HFF-Myc (cell line): ENCODE data around the gene SLC27A1.
A peak's percentile ranks its signal among the peaks of the same experiment; 100 is the strongest.
"Not testable (repeated sequence)": the region's sequence is repeated elsewhere in the genome, so short reads cannot be mapped to it uniquely, and the experiment has no call there.

Experiments
- DNase-seq: peaks from one replicate; pipeline ENCODE4 v3.0.0-alpha.2; 2011; ENCODE audit warnings: low read depth; ENCODE audit errors: extremely low read depth
- H3K4me3 ChIP-seq: replicated peaks from 2 replicates; pipeline ENCODE4 v1.5.1; 2011; ENCODE audit warnings: low read depth, mild to moderate bottlenecking, control low read depth, low read length
- TF ChIP-seq, protein P1 (sequence below): IDR thresholded peaks from 2 replicates; pipeline ENCODE4 v1.5.1; 2012; ENCODE audit warnings: mild to moderate bottlenecking, low read depth, low read length, control low read depth; ENCODE audit errors: missing control alignments

Gene SLC27A1

DNA sequence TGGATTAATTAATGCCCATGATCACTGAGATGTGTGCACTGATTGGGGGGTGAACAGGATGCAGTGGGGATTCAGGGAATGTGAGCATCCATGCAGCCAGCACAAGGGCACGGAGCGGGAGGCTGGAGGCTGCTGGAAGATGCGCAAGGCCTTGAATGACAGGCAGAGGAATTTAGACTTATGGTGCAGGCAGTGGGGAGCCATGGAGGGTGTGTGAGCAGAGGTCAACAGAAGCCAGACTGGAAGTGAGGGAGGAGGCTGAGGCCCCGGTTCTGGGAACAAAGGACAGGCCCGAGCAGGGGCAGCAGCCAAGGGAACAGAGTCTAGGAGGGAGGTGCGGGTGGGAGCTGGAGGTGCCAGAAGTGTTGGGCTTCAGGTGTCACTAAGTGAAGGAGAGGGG lies 77.8 kb downstream of the SLC27A1 start:
- TF ChIP-seq, protein P1, sequence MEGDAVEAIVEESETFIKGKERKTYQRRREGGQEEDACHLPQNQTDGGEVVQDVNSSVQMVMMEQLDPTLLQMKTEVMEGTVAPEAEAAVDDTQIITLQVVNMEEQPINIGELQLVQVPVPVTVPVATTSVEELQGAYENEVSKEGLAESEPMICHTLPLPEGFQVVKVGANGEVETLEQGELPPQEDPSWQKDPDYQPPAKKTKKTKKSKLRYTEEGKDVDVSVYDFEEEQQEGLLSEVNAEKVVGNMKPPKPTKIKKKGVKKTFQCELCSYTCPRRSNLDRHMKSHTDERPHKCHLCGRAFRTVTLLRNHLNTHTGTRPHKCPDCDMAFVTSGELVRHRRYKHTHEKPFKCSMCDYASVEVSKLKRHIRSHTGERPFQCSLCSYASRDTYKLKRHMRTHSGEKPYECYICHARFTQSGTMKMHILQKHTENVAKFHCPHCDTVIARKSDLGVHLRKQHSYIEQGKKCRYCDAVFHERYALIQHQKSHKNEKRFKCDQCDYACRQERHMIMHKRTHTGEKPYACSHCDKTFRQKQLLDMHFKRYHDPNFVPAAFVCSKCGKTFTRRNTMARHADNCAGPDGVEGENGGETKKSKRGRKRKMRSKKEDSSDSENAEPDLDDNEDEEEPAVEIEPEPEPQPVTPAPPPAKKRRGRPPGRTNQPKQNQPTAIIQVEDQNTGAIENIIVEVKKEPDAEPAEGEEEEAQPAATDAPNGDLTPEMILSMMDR = no peak
- no peak for DNase-seq
- no peak overlapping the region for H3K4me3 ChIP-seq

DNA sequence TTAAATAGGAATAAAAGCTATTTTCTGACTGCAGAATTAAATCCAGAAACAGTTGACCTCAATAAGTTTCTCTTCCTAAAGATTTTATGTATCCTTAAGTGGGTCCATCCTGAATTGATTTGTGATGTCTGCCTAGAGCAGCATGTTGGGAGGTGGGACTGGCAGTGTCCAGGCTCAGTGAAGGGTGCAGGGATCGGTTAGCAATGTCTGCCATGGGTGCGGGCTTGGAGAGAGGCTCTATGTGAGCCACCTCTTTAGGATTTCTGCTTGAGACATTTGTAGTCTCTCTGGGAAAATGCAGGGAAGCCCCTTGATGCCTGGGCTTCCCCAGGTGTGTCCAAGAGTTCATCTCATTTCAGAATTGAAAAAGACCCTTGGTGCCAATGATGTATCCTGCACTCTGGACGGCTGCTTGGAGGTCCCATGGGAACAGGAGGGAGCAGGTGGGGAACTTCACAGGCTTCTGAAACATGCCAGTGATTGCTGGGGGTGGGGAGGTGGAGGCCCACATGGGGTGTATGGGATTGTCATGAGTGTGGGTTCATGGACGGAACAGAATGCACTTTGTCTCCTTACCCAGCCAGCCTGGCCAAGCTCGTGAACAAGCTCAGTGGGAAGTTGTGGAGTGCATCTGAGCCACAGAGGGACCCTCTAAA lies 78.9 kb downstream of the SLC27A1 start:
- TF ChIP-seq, protein P1 = no peak
- H3K4me3 ChIP-seq = no peak overlapping the region
- no peak for DNase-seq

DNA sequence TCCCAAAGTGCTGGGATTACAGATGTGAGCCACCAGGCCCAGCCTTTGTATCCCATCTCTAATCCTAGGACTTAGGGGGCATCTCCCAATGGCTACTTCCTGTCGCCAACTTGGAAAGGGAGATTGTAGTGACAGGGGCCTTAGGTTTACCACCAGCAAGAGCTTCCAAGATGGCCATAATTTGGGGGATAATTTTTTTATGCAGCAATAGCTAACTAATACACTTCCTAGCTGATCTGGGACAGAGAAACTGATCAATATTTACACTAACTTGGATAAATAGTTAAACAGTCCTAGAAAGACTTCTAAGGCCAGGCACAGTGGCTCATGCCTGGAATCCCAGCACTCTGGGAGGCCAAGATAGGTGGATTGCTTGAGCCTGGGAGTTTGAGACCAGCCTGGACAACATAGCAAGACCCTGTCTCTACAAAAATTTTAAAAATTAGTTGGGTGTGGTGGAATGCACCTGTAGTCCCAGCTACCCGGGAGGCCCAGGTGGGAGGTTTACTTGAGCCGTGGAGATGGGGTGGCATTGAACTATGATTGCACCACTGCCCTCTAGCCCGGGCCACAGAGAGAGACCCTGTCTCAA lies 79.8 kb downstream of the SLC27A1 start:
- TF ChIP-seq, protein P1 = no peak
- no peak for DNase-seq
- H3K4me3 ChIP-seq = no peak overlapping the region

DNA sequence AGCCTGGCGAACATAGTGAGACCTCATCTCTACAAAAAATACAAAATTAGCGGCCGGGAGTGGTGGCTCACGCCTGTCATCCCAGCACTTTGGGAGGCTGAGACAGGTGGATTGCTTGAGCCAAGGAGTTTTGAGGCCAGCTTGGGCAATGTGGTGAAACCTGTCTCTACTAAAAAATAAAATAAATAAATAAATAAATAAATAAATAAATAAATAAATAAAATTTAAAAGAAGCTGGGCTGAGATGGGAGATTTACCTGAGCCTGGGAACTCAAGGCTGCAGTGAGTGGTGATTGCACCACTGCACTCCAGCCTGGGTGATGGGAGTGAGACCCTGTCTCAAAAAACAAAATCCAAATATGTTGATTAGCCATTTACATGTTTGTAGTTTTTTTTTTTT lies 82.4 kb downstream of the SLC27A1 start:
- H3K4me3 ChIP-seq, DNase-seq: not testable (repeated sequence)

DNA sequence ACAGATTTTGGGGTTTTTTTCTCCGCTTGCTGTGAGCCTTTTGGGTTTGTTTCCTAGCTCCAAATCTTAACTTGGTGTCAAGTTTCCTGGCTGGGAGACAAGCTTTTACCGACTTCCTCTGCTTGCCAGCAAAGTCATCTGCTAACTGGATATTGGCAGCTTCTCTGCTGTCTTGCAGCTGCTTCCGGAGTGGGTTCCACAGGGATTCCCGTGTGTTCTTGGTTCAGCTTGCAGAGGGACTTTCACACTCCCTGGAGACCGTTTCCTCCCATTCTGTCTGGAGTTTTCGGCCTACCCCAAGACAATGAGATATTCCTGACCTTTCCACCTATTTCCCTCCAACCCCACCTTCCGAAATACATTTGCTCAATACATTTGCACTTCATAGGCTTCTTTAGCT lies 82.9 kb downstream of the SLC27A1 start:
- 0 out of 2 replicates have a peak overlapping the region, but pooled peaks have one; percentile 2 for H3K4me3 ChIP-seq
- DNase-seq = peak; percentile 89
- TF ChIP-seq, protein P1 = no peak

DNA sequence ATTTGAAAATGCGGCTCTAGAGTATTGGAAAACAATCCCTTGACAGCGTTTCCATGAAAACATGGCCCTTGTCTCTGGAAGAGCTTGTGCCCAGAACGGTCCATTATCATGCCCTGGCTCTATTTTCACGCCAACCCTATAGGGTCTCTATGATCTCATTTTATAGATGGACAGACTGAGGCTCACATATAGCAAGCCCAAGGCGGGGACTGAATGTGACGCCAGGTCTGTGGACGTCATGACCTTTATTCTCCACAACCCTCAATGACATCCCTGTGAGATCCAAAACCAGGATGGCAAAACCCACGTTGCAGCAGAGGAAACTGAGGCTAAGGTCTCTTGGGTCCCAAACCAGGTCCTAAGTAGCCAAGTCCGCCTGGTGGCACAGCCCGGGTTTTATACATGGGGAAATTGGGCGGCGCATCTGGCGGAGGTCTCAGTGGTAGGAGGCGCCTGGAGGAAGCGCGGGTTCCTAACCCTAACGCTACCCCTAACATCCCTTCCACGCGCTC lies 84.7 kb downstream of the SLC27A1 start:
- TF ChIP-seq, protein P1 = no peak

DNA sequence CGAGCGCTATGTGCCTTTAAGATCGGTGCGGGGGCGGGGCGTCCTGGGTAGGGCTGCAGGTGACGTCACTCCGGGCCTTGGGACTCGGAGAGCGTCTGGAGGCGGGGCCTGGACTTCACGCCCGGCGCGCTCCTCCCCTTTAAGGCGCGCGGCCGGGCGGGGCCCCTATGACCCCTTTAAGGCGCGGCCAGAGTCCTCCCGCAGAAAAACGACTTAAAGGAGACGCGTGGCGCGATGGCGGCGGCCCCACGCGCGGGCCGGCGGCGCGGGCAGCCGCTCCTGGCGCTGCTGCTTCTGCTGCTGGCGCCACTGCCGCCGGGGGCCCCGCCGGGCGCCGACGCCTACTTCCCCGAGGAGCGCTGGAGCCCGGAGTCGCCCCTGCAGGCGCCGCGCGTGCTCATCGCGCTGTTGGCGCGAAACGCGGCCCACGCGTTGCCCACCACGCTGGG lies 85.2 kb downstream of the SLC27A1 start, which contains the start of gene COLGALT1:
COLGALT1 (plus strand) TSS at position 170 of the 449 bp plus-strand sequence; CDS start at position 235, 65 bp downstream.
- peak; percentile 85 for DNase-seq
- TF ChIP-seq, protein P1 = no peak
- peak within 1 kb of the TSS; percentile 94 for H3K4me3 ChIP-seq

More for the DNA sequence above, 84.7 kb downstream of the SLC27A1 start:
- peak overlapping the region; percentile 94 for H3K4me3 ChIP-seq
- no peak for DNase-seq
